Loucy (cell line): ENCODE data around the gene AGAP3.

ENCODE experiments used
- H2AFZ ChIP-seq: fragments of 200-600 bp; sonication (generic); 2 replicates; pipeline ENCODE4 v1.6.0; 2016; ENCODE audit warnings: antibody characterized with exemption, mild to moderate bottlenecking, low read length, moderate library complexity
- H3F3A ChIP-seq: fragments of 200-600 bp; 2 replicates; pipeline ENCODE4 v1.6.0; 2016; ENCODE audit warnings: antibody characterized with exemption, low read depth, mild to moderate bottlenecking
- H3K27me3 ChIP-seq: fragments of 200-600 bp; sonication (generic); 2 replicates; pipeline ENCODE4 v1.6.1; 2014; ENCODE audit warnings: low read length, mild to moderate bottlenecking; ENCODE audit not compliant: insufficient read depth, poor library complexity, severe bottlenecking
- H3K36me3 ChIP-seq: fragments of 200-600 bp; sonication (generic); 2 replicates; pipeline ENCODE4 v1.6.1; 2016; ENCODE audit warnings: low read length; ENCODE audit not compliant: insufficient read depth
- H3K4me1 ChIP-seq: fragments of 200-600 bp; sonication (generic); 2 replicates; pipeline ENCODE4 v1.5.1; 2014; ENCODE audit warnings: low read length, mild to moderate bottlenecking; ENCODE audit not compliant: insufficient read depth, poor library complexity, severe bottlenecking
- H3K4me2 ChIP-seq: fragments of 200-600 bp; sonication (generic); 2 replicates; pipeline ENCODE4 v1.6.0; 2014; ENCODE audit warnings: antibody characterized with exemption, low read length, low read depth, mild to moderate bottlenecking; ENCODE audit not compliant: poor library complexity, severe bottlenecking
- H3K4me3 ChIP-seq: fragments of 200-600 bp; sonication (generic); 2 replicates; pipeline ENCODE4 v1.5.1; 2014; ENCODE audit warnings: low read length, mild to moderate bottlenecking, mixed read lengths; ENCODE audit not compliant: poor library complexity, severe bottlenecking
- H3K79me2 ChIP-seq: fragments of 200-600 bp; sonication (generic); 2 replicates; pipeline ENCODE4 v1.6.1; 2014; ENCODE audit warnings: low read length; ENCODE audit not compliant: insufficient read depth
- H3K9ac ChIP-seq: fragments of 200-600 bp; sonication (generic); 2 replicates; pipeline ENCODE4 v1.6.0; 2014; ENCODE audit warnings: mild to moderate bottlenecking, low read depth, low read length, moderate library complexity; ENCODE audit not compliant: poor library complexity, severe bottlenecking
- H3K9me2 ChIP-seq: fragments of 200-600 bp; sonication (generic); replicated peaks from 2 replicates; pipeline ENCODE4 v1.6.1; 2016; ENCODE audit warnings: low read depth, low read length, mixed read lengths
- H3K9me3 ChIP-seq: fragments of 200-600 bp; sonication (generic); 2 replicates; pipeline ENCODE4 v1.6.1; 2014; ENCODE audit warnings: mild to moderate bottlenecking, antibody characterized with exemption, low read length, low read depth; ENCODE audit not compliant: insufficient read depth
- H4K20me1 ChIP-seq: fragments of 200-600 bp; sonication (generic); 2 replicates; pipeline ENCODE4 v1.6.0; 2014; ENCODE audit warnings: antibody characterized with exemption, low read length, mild to moderate bottlenecking; ENCODE audit not compliant: insufficient read depth, poor library complexity, severe bottlenecking
- EZH2phosphoT487 ChIP-seq: fragments of 200-600 bp; IDR thresholded peaks from 2 replicates; pipeline ENCODE4 v1.6.1; 2018; ENCODE audit warnings: antibody characterized with exemption, mild to moderate bottlenecking, moderate library complexity, borderline replicate concordance
- TF ChIP-seq, protein P1 (sequence below): fragments of 200-600 bp; sonication (generic); conservative IDR thresholded peaks from 2 replicates; pipeline ENCODE4 v1.5.1; 2014; ENCODE audit warnings: mild to moderate bottlenecking, antibody characterized with exemption, low read length

The AGAP3 gene

GRCh38 chr7:151152643-151153513 is 66.6 kb downstream of the AGAP3 start:
- TF ChIP-seq, protein P1, sequence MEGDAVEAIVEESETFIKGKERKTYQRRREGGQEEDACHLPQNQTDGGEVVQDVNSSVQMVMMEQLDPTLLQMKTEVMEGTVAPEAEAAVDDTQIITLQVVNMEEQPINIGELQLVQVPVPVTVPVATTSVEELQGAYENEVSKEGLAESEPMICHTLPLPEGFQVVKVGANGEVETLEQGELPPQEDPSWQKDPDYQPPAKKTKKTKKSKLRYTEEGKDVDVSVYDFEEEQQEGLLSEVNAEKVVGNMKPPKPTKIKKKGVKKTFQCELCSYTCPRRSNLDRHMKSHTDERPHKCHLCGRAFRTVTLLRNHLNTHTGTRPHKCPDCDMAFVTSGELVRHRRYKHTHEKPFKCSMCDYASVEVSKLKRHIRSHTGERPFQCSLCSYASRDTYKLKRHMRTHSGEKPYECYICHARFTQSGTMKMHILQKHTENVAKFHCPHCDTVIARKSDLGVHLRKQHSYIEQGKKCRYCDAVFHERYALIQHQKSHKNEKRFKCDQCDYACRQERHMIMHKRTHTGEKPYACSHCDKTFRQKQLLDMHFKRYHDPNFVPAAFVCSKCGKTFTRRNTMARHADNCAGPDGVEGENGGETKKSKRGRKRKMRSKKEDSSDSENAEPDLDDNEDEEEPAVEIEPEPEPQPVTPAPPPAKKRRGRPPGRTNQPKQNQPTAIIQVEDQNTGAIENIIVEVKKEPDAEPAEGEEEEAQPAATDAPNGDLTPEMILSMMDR, result peak; percentile 32
- TF ChIP-seq EZH2phosphoT487, result no peak
- Histone ChIP-seq H3K9ac (no peak overlapping the region), H2AFZ (no peak overlapping the region), H3K4me2 (no peak overlapping the region), H3K9me3 (no peaks in the 10 kb centered on the region), H4K20me1 (no peaks in the 10 kb centered on the region), H3K9me2 (no peaks in the 10 kb centered on the region), H3K27me3 (no peaks in the 10 kb centered on the region), H3K4me1 (no peaks in the 10 kb centered on the region), H3K4me3 (no peak overlapping the region), H3K79me2 (no peaks in the 10 kb centered on the region), H3K36me3 (no peaks in the 10 kb centered on the region), H3F3A (no peaks in the 10 kb centered on the region)

DNA sequence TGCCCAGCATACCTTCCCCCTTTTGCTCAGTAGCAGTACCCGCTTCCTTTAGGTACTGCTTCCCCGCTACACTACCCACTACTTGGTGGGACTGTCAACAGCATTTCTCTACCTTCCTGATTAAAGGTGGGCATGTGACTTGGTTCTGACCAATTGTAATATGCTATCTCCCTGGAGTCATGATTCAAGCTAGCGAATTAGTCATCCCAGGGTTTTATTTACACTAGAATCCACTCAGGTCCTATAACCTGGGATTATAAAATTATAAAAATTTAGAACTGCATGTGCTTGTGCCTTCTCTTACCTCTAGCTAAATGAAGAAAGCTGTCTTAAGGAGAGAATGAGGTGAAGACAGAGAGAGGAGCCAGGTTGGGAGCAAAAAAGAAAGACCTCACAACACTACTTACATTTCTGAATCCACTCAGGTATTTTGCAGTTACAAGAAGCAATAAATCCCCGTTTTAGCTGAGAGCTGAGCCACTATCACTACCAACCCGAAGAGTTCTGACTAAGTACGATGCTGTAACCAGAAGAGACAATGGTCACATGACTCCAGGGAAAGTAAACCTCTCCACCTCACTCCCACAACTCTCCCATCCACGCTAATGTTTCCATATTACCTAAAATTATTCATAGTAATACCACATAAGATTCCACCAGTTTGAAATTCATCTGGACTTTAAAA is 71.5 kb downstream of the AGAP3 start:
- Histone ChIP-seq H3K79me2 (no peaks in the 10 kb centered on the region), H3K36me3 (no peaks in the 10 kb centered on the region), H3K4me2 (no peak overlapping the region), H4K20me1 (no peaks in the 10 kb centered on the region), H3K4me3 (no peak overlapping the region), H3K4me1 (no peaks in the 10 kb centered on the region), H3K9ac (no peak overlapping the region), H3F3A (no peaks in the 10 kb centered on the region), H3K9me3 (no peaks in the 10 kb centered on the region), H3K27me3 (no peaks in the 10 kb centered on the region), H2AFZ (peak overlapping the region; percentile 73), H3K9me2 (no peaks in the 10 kb centered on the region)
- TF ChIP-seq, protein P1, result no peak
- TF ChIP-seq EZH2phosphoT487, result no peak

GRCh38 chr7:151161757-151162156 is 75.5 kb downstream of the AGAP3 start:
- Histone ChIP-seq H3K79me2 (no peaks in the 10 kb centered on the region), H3K4me2 (no peak overlapping the region), H3K27me3 (no peaks in the 10 kb centered on the region), H3K36me3 (no peaks in the 10 kb centered on the region), H3K9ac (no peak overlapping the region), H3K4me3 (no peak overlapping the region), H4K20me1 (no peaks in the 10 kb centered on the region), H2AFZ (no peak overlapping the region), H3K4me1 (no peaks in the 10 kb centered on the region), H3K9me3 (no peaks in the 10 kb centered on the region), H3K9me2 (no peaks in the 10 kb centered on the region), H3F3A (no peaks in the 10 kb centered on the region)
- TF ChIP-seq, protein P1, result no peak
- TF ChIP-seq EZH2phosphoT487, result no peak
